Tibial artery (tissue), 4 donors: ENCODE data around the gene CCNB1.

ENCODE experiments used
- DNase-seq, 2 donors: peaks; one replicate each; pipeline ENCODE4 v3.0.0-alpha.2; 2019
- H3K27ac ChIP-seq, 2 donors: fragments of 200-600 bp; sonication (generic) in 1 of 2; 1 replicate in 1 of 2; 2 replicates in 1 of 2; pipeline ENCODE4 v1.5.1; 2018 to 2019; ENCODE audit warnings: mild to moderate bottlenecking in 1 of 2
- H3K27me3 ChIP-seq, 2 donors: fragments of 200-600 bp; sonication (generic) in 1 of 2; one replicate each; pipeline versions ENCODE4 v1.5.1 to v1.6.0; 2016 to 2019
- H3K36me3 ChIP-seq, 3 donors: fragments of 200-600 bp; sonication (generic) in 2 of 3; one replicate each; pipeline ENCODE4 v1.5.1; 2016 to 2019; ENCODE audit warnings: mild to moderate bottlenecking in 2 of 3
- H3K4me1 ChIP-seq, 4 donors: fragments of 200-600 bp; sonication (generic) in 2 of 4; 1 replicate in 3 of 4; 2 replicates in 1 of 4; pipeline ENCODE4 v1.5.1; 2016 to 2019
- H3K4me3 ChIP-seq, 2 donors: fragments of 200-600 bp; sonication (generic) in 1 of 2; 1 replicate in 1 of 2; 2 replicates in 1 of 2; pipeline ENCODE4 v1.5.1; 2018 to 2019; ENCODE audit warnings: mild to moderate bottlenecking in 2 of 2
- H3K9me3 ChIP-seq, 3 donors: fragments of 200-600 bp; sonication (generic) in 1 of 3; one replicate each; pipeline ENCODE4 v1.5.1; 2016 to 2019
- CTCF ChIP-seq, 2 experiments: fragments of 200-600 bp in 1 of 2; fragments of 450-650 bp in 1 of 2; IDR thresholded peaks; one replicate each; pipeline ENCODE4 v1.5.1; 2017 to 2019; ENCODE audit warnings: antibody characterized with exemption in 2 of 2, mild to moderate bottlenecking in 1 of 2, moderate library complexity in 1 of 2
- intact Hi-C: fragments of 100-400 bp; cut with DNase I; formaldehyde crosslinking; loops from one replicate; pipeline ENCODE4 v1.15.0; 2023; ENCODE audit warnings: low total_unique reads

CCNB1 gene

GRCh38 chr5:69209602-69210001, 42.7 kb downstream of the CCNB1 start:
- no peaks in the 10 kb centered on the region for H3K27me3 ChIP-seq

GRCh38 chr5:69211200-69211599, 44.2 kb downstream of the CCNB1 start:
- Histone ChIP-seq H3K27me3 (no peaks in the 10 kb centered on the region), H3K4me3 (no peak overlapping the region), H3K36me3 (no peaks in the 10 kb centered on the region), H3K4me1 (peaks cover 0 to 4% (median 0%) of the 10 kb centered on the region in 4 donors), H3K9me3 (no peaks in the 10 kb centered on the region), H3K27ac (no peak overlapping the region)
- TF ChIP-seq CTCF (IDR thresholded peaks at IDR 0.05): no peak
- intact Hi-C loops: loop anchor here (10.0 kb wide), 1 partner anchor 116 kb away; the partner anchor contains the start of gene SLC30A5
- DNase-seq: no peak

More at GRCh38 chr5:69209602-69210001, 42.7 kb downstream of the CCNB1 start:
- intact Hi-C loops: loop anchor here (10.0 kb wide), 1 partner anchor 115 kb away; the partner anchor contains the start of gene SLC30A5
- H3K4me3 ChIP-seq: no peak overlapping the region
- no peak for DNase-seq
- no peak overlapping the region for H3K27ac ChIP-seq
- H3K9me3 ChIP-seq: no peaks in the 10 kb centered on the region
- no peak for TF ChIP-seq CTCF (IDR thresholded peaks at IDR 0.05)
- peaks cover 0 to 4% (median 0%) of the 10 kb centered on the region in 4 donors for H3K4me1 ChIP-seq
- H3K36me3 ChIP-seq: no peaks in the 10 kb centered on the region

- no peaks in the 10 kb centered on the region for H3K27me3 ChIP-seq
- H3K4me3 ChIP-seq: no peak overlapping the region
- no peaks in the 10 kb centered on the region for H3K36me3 ChIP-seq
- no peaks in the 10 kb centered on the region for H3K9me3 ChIP-seq
- intact Hi-C loops: loop anchor here (10.0 kb wide), 1 partner anchor 117 kb away; the partner anchor contains the start of gene SLC30A5
- no peak for DNase-seq
- no peak for TF ChIP-seq CTCF (IDR thresholded peaks at IDR 0.05)
- peaks cover 0 to 4% (median 0%) of the 10 kb centered on the region in 4 donors for H3K4me1 ChIP-seq
- no peak overlapping the region for H3K27ac ChIP-seq
Observed at GRCh38 chr5:69212022-69212421, 45.1 kb downstream of the CCNB1 start.

- no peak overlapping the region for H3K4me3 ChIP-seq
- H3K27ac ChIP-seq: no peak overlapping the region
- H3K27me3 ChIP-seq: no peaks in the 10 kb centered on the region
- H3K36me3 ChIP-seq: no peaks in the 10 kb centered on the region
- no peak for TF ChIP-seq CTCF (IDR thresholded peaks at IDR 0.05)
- H3K4me1 ChIP-seq: peaks cover 0 to 7% (median under 1%) of the 10 kb centered on the region in 4 donors
- no peak for DNase-seq
- H3K9me3 ChIP-seq: no peaks in the 10 kb centered on the region
- intact Hi-C loops: loop anchor here (10.0 kb wide), 1 partner anchor 119 kb away; the partner anchor contains the start of gene SLC30A5
Observed at GRCh38 chr5:69213513-69214215, 46.7 kb downstream of the CCNB1 start.

- no peaks in the 10 kb centered on the region for H3K27me3 ChIP-seq
- TF ChIP-seq CTCF (IDR thresholded peaks at IDR 0.05): no peak
- no peak for DNase-seq
- intact Hi-C loops: loop anchor here (10.0 kb wide), 1 partner anchor 122 kb away; the partner anchor contains the start of gene SLC30A5
- peak overlapping the region; percentile 86 to 95 for H3K4me3 ChIP-seq
- H3K4me1 ChIP-seq: peaks cover 0 to 14% (median 6%) of the 10 kb centered on the region in 4 donors
- H3K27ac ChIP-seq: peak overlapping the region; percentile 86 to 92
- H3K9me3 ChIP-seq: no peaks in the 10 kb centered on the region
- no peaks in the 10 kb centered on the region for H3K36me3 ChIP-seq
Observed at GRCh38 chr5:69217151-69217511, 50.2 kb downstream of the CCNB1 start.
